ENCODE results near the gene EYA2. TPM values are rescaled to one million over a fixed set of nuclear protein-coding genes. Genes with fewer than 3 reads are reported as not detected.
"Not testable (repeated sequence)": the region's sequence is repeated elsewhere in the genome, so short reads cannot be mapped to it uniquely, and the experiment has no call there.

Gene EYA2
- total RNA-seq, 4 donors from 2014 or later = 9.7 to 22.1 (median 14.3) TPM

DNA sequence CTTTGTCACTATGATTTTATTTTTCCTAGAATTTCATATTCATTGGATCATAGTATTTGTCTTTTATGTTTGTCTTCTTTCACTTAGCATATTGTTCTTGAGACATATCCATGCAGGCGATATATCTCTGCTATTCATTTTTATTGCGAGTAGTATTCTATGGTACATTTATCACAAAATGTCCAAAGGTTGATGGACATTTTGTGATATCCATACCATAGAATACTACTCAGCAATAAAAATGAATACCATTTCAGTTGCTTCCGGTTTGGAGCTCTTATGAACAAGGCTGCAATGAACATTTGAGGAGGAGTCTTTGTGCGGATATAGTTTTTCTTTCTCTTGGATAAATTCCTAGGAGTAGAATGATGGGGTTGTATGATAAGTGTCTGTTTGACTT, 28.8 kb upstream of the EYA2 start:
- peaks cover 0 to 7% (median 0%) of the 10 kb centered on the region in 4 donors for H3K27me3 ChIP-seq
- DNase-seq = no peak
- no peak overlapping the region for H3K4me3 ChIP-seq
- TF ChIP-seq CTCF (IDR thresholded peaks at IDR 0.05) (no peak), POLR2A (IDR thresholded peaks at IDR 0.05) (no peak)
- no peaks in the 10 kb centered on the region for H3K4me1 ChIP-seq
- 91 to 95% methylated on average over 4 of the region's 4 CpGs for WGBS, 2 donors
- no peak overlapping the region for H3K27ac ChIP-seq
- peaks cover 0 to 4% (median 0%) of the 10 kb centered on the region in 3 donors for H3K9me3 ChIP-seq
- intact Hi-C loops (cut with DNase I) = no loop called here
- no peaks in the 10 kb centered on the region for H3K36me3 ChIP-seq

GRCh38 chr20:46870041-46870440, 24.6 kb upstream of the EYA2 start:
- H3K36me3 ChIP-seq = no peaks in the 10 kb centered on the region
- H3K27me3 ChIP-seq = peaks cover 0 to 8% (median 0%) of the 10 kb centered on the region in 4 donors
- no peak overlapping the region for H3K27ac ChIP-seq
- no peak overlapping the region for H3K4me3 ChIP-seq
- peaks cover 0 to 4% (median 0%) of the 10 kb centered on the region in 3 donors for H3K9me3 ChIP-seq
- H3K4me1 ChIP-seq = peaks cover 0 to 6% (median 0%) of the 10 kb centered on the region in 3 donors
- TF ChIP-seq CTCF (IDR thresholded peaks at IDR 0.05) (no peak), POLR2A (IDR thresholded peaks at IDR 0.05) (no peak)
- no peak for DNase-seq
- WGBS, 2 donors = 33 to 60% methylated on average over 1 of the region's 1 CpG
- intact Hi-C loops (cut with DNase I) = no loop called here

- H3K4me1 ChIP-seq = peaks cover 0 to 6% (median 0%) of the 10 kb centered on the region in 3 donors
- H3K4me3 ChIP-seq = peak overlapping the region in 2 of 4 donors; percentile 7 to 47
- H3K36me3 ChIP-seq = no peaks in the 10 kb centered on the region
- peaks cover 0 to 4% (median 0%) of the 10 kb centered on the region in 3 donors for H3K9me3 ChIP-seq
- peaks cover 0 to 8% (median 0%) of the 10 kb centered on the region in 4 donors for H3K27me3 ChIP-seq
- DNase-seq = no peak
- H3K27ac ChIP-seq = no peak overlapping the region
- TF ChIP-seq CTCF (IDR thresholded peaks at IDR 0.05) (no peak), POLR2A (IDR thresholded peaks at IDR 0.05) (no peak)
- intact Hi-C loops (cut with DNase I) = no loop called here
- WGBS, 2 donors = 51 to 61% methylated on average over 12 to 13 of the region's 13 CpGs
These were observed 22.1 kb upstream of the EYA2 start for GRCh38 chr20:46872328-46873211.

DNA sequence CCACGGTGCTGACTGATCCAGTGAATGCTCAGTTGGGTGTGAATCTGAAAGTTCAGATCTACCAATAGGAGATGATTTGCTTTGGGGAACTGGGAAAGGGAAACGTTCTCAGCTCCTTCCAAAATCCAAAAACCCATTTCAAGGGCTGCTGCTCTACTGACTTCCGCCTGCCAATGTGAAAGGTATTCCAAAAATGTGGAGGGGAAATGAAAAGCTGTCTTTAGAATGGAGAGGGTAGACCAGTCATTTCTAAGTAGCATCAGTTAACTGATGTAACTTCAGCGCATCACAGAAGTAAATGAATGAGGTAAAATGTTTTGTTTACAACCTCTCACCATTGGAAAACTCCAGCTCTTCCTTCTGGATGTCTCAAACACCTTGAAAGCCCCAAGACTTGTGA, 19.6 kb upstream of the EYA2 start:
- peaks cover 0 to 8% (median 0%) of the 10 kb centered on the region in 4 donors for H3K27me3 ChIP-seq
- H3K9me3 ChIP-seq = no peaks in the 10 kb centered on the region
- TF ChIP-seq CTCF (IDR thresholded peaks at IDR 0.05) (no peak), POLR2A (IDR thresholded peaks at IDR 0.05) (no peak)
- H3K36me3 ChIP-seq = no peaks in the 10 kb centered on the region
- WGBS, 2 donors = 38 to 75% methylated on average over 4 of the region's 4 CpGs
- intact Hi-C loops (cut with DNase I) = no loop called here
- DNase-seq = no peak
- no peak overlapping the region for H3K4me3 ChIP-seq
- no peak overlapping the region for H3K27ac ChIP-seq
- H3K4me1 ChIP-seq = peaks cover 0 to 6% (median 0%) of the 10 kb centered on the region in 3 donors

DNA sequence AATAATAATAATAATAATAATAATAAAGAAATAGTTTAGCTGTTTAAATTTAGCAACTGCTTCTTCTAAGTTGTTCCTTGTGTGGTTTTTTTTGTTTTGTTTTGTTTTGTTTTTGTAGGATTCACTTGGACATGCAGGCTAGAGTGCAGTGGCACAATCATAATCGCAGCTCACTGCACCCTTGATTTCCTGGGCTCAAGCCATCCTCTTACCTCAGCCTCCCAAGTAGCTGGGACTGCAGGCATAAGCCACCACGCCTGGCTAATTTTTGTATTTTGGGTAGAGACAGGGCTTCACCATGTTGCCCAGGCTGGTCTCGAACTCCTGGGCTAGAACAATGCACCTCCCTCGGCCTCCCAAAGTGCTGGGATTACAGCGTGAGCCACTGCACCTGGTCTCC, 15.3 kb upstream of the EYA2 start:
- Histone ChIP-seq H3K4me1 (no peaks in the 10 kb centered on the region), H3K9me3 (no peaks in the 10 kb centered on the region), H3K36me3 (no peaks in the 10 kb centered on the region), H3K27me3 (no peaks in the 10 kb centered on the region), H3K4me3 (no peak overlapping the region), H3K27ac (no peak overlapping the region)
- 90 to 91% methylated on average over 5 of the region's 5 CpGs for WGBS, 2 donors
- TF ChIP-seq CTCF (IDR thresholded peaks at IDR 0.05) (no peak), POLR2A (IDR thresholded peaks at IDR 0.05) (no peak)
- intact Hi-C loops (cut with DNase I) = no loop called here
- no peak for DNase-seq

GRCh38 chr20:46879963-46880362, 14.7 kb upstream of the EYA2 start:
- H3K36me3 ChIP-seq; DNase-seq; H3K4me3 ChIP-seq; H3K27me3 ChIP-seq; H3K4me1 ChIP-seq; H3K27ac ChIP-seq; intact Hi-C loops (cut with DNase I); H3K9me3 ChIP-seq: not testable (repeated sequence)
- WGBS, 2 donors = 78 to 85% methylated on average over 5 of the region's 5 CpGs
